H1 (cell line): Measurements from ENCODE around the gene ASH1L. TPM values are rescaled to one million over a fixed set of nuclear protein-coding genes. Genes with fewer than 3 reads are reported as not detected.

Experiments
- CTCF ChIA-PET: fragments of 300-600 bp; sonication (Branson Sonifier 250); formaldehyde crosslinking; loops from one replicate; lab custom pipeline; 2021; ENCODE audit not compliant: partially characterized antibody; lab: Charles Lee
- POLR2A ChIA-PET: fragments of 300-600 bp; sonication (Branson Sonifier 250); formaldehyde crosslinking; loops from one replicate; lab custom pipeline; 2021; ENCODE audit warnings: inconsistent platforms; ENCODE audit not compliant: partially characterized antibody; lab: Charles Lee
- DNase-seq, 2 experiments: peaks; one replicate each; pipeline versions ENCODE4 v3.0.0 to v3.0.0-alpha.2; 2010 to 2022; ENCODE audit warnings: low spot score in 2 of 2, low read depth in 1 of 2, mixed read lengths in 1 of 2
- FAIRE-seq: peaks from 2 replicates; lab custom pipeline; 2011; peaks lifted over from hg19 to GRCh38; lab: Jason Lieb, UNC
- H2AFZ ChIP-seq: 2 replicates; pipeline ENCODE4 v1.8.1; 2012; ENCODE audit warnings: low read length, inconsistent platforms
- H2AK5ac ChIP-seq: 2 replicates; pipeline ENCODE4 v1.6.1; 2013; ENCODE audit warnings: low read depth, low read length
- H2BK120ac ChIP-seq: replicated peaks from 2 replicates; pipeline ENCODE3; 2013; ENCODE audit warnings: low read depth, low read length, inconsistent platforms
- H2BK12ac ChIP-seq: 2 replicates; pipeline ENCODE4 v1.6.1; 2013; ENCODE audit warnings: low read depth, low read length
- H2BK15ac ChIP-seq: 2 replicates; pipeline ENCODE4 v1.6.1; 2013; ENCODE audit warnings: low read length
- H2BK20ac ChIP-seq: 2 replicates; pipeline ENCODE4 v1.6.1; 2013; ENCODE audit warnings: low read length
- H2BK5ac ChIP-seq: 2 replicates; pipeline ENCODE4 v1.6.1; 2013; ENCODE audit warnings: low read depth, low read length
- H3K14ac ChIP-seq: 2 replicates; pipeline ENCODE4 v1.6.1; 2013; ENCODE audit warnings: inconsistent platforms; ENCODE audit not compliant: insufficient read length
- H3K18ac ChIP-seq: 2 replicates; pipeline ENCODE4 v1.6.1; 2013; ENCODE audit warnings: low read length; ENCODE audit errors: extremely low read depth
- H3K23ac ChIP-seq: 2 replicates; pipeline ENCODE4 v1.6.1; 2013; ENCODE audit warnings: inconsistent platforms; ENCODE audit not compliant: insufficient read length
- H3K23me2 ChIP-seq: 2 replicates; pipeline ENCODE4 v1.6.1; 2013; ENCODE audit warnings: low read depth, low read length
- H3K27ac ChIP-seq: 2 replicates; pipeline ENCODE4 v1.6.1; 2011; ENCODE audit warnings: low read depth, low read length, inconsistent platforms
- H3K27me3 ChIP-seq, 4 experiments: replicated peaks in 1 of 4; 1 replicate in 1 of 4; 2 replicates in 3 of 4; pipeline versions ENCODE4 v1.6.1 to v1.8.1; 2011 to 2013; ENCODE audit warnings: low read length in 3 of 4, mild to moderate bottlenecking in 3 of 4, inconsistent platforms in 2 of 4, mixed read lengths in 2 of 4, moderate library complexity in 1 of 4; ENCODE audit not compliant: control insufficient read depth in 3 of 4, insufficient read depth in 3 of 4; ENCODE audit errors: extremely low read depth in 1 of 4
- H3K36me3 ChIP-seq, 4 experiments: 2 replicates each; pipeline versions ENCODE4 v1.6.1 to v1.8.1; 2011 to 2013; ENCODE audit warnings: mild to moderate bottlenecking in 4 of 4, low read length in 3 of 4, moderate library complexity in 2 of 4, control low read depth in 1 of 4, inconsistent platforms in 1 of 4; ENCODE audit not compliant: insufficient read depth in 4 of 4, control insufficient read depth in 2 of 4
- H3K4ac ChIP-seq: replicated peaks from 2 replicates; pipeline ENCODE3; 2013; ENCODE audit warnings: low read length, low read depth, mixed read lengths, inconsistent platforms; ENCODE audit not compliant: insufficient read length
- H3K4me1 ChIP-seq, 4 experiments: replicated peaks in 1 of 4; 1 replicate in 1 of 4; 2 replicates in 3 of 4; pipeline versions ENCODE4 v1.6.1 to v1.8.1; 2011 to 2013; ENCODE audit warnings: low read length in 3 of 4, inconsistent platforms in 2 of 4, mixed read lengths in 1 of 4; ENCODE audit not compliant: insufficient read depth in 4 of 4, control insufficient read depth in 3 of 4
- H3K4me2 ChIP-seq, 2 experiments: 2 replicates each; pipeline versions ENCODE4 v1.6.1 to v1.8.1; 2011 to 2013; ENCODE audit warnings: low read depth in 2 of 2, low read length in 2 of 2, control low read depth in 1 of 2, inconsistent platforms in 1 of 2, mild to moderate bottlenecking in 1 of 2; ENCODE audit not compliant: insufficient read depth in 1 of 2
- H3K4me3 ChIP-seq, 4 experiments: fragments of 200-600, 300-600 bp in 1 of 4; sonication (generic), shearing (Covaris generic), sonication (Bioruptor Twin) in 1 of 4; 2 replicates each; pipeline versions ENCODE4 v1.5.1 to v1.8.1; 2011 to 2016; ENCODE audit warnings: low read length in 4 of 4, low read depth in 3 of 4, control low read depth in 2 of 4, inconsistent platforms in 2 of 4, mild to moderate bottlenecking in 2 of 4, mixed read lengths in 1 of 4, moderate library complexity in 1 of 4; ENCODE audit not compliant: insufficient read depth in 2 of 4; ENCODE audit errors: extremely low read depth in 1 of 4
- H3K56ac ChIP-seq: replicated peaks from 2 replicates; pipeline ENCODE3; 2013; ENCODE audit warnings: low read depth, mild to moderate bottlenecking, mixed read lengths, low read length, inconsistent platforms; ENCODE audit not compliant: insufficient read length
- H3K79me1 ChIP-seq: 2 replicates; pipeline ENCODE4 v1.6.1; 2013; ENCODE audit warnings: low read depth, low read length, control low read depth
- H3K79me2 ChIP-seq, 2 experiments: 2 replicates each; pipeline versions ENCODE4 v1.6.1 to v1.8.1; 2012 to 2013; ENCODE audit warnings: low read length in 2 of 2, mild to moderate bottlenecking in 2 of 2, inconsistent platforms in 1 of 2; ENCODE audit not compliant: insufficient read depth in 2 of 2, control insufficient read depth in 1 of 2
- H3K9ac ChIP-seq, 4 experiments: replicated peaks in 1 of 4; 1 replicate in 1 of 4; 2 replicates in 3 of 4; pipeline versions ENCODE4 v1.6.1 to v1.8.1; 2011 to 2013; ENCODE audit warnings: low read depth in 3 of 4, low read length in 3 of 4, control low read depth in 2 of 4, mild to moderate bottlenecking in 2 of 4, moderate library complexity in 2 of 4, inconsistent platforms in 1 of 4; ENCODE audit errors: extremely low read depth in 1 of 4
- H3K9me3 ChIP-seq, 2 experiments: 2 replicates each; pipeline versions ENCODE4 v1.6.1 to v1.8.1; 2012 to 2013; ENCODE audit warnings: mild to moderate bottlenecking in 2 of 2, moderate library complexity in 2 of 2, control low read depth in 1 of 2, inconsistent platforms in 1 of 2, low read depth in 1 of 2, low read length in 1 of 2, mixed read lengths in 1 of 2; ENCODE audit not compliant: insufficient read depth in 2 of 2
- H4K20me1 ChIP-seq, 2 experiments: replicated peaks in 1 of 2; 2 replicates each; pipeline versions ENCODE3 to v1.8.1; 2011 to 2013; ENCODE audit warnings: inconsistent platforms in 2 of 2, low read length in 2 of 2, mild to moderate bottlenecking in 1 of 2; ENCODE audit not compliant: insufficient read depth in 2 of 2, control insufficient read depth in 1 of 2
- H4K5ac ChIP-seq: 2 replicates; pipeline ENCODE4 v1.6.1; 2013; ENCODE audit warnings: low read length, low read depth, mixed read lengths, inconsistent platforms; ENCODE audit not compliant: insufficient read length
- H4K8ac ChIP-seq: 2 replicates; pipeline ENCODE4 v1.8.0; 2013; ENCODE audit warnings: mild to moderate bottlenecking, moderate library complexity, low read length, inconsistent platforms; ENCODE audit not compliant: insufficient read depth; ENCODE audit errors: extremely low read depth
- H4K91ac ChIP-seq: replicated peaks from 2 replicates; pipeline ENCODE3; 2013; ENCODE audit warnings: low read length, mixed read lengths, inconsistent platforms; ENCODE audit not compliant: insufficient read length
- CBX5 ChIP-seq: fragments of 300-800, 300-1000 bp; sonication (generic); IDR thresholded peaks from 2 replicates; pipeline ENCODE4 v1.7.1; 2016; ENCODE audit warnings: antibody characterized with exemption, low read length, low read depth
- WGBS, 2 experiments: shearing (Covaris generic) in 1 of 2; methylation state at CpG; one replicate each; pipeline versions ENCODE4 v1.1.6 to v1.1.7; 2013 to 2015; ENCODE audit warnings: low lambda C conversion rate in 2 of 2, mixed read lengths in 2 of 2, inconsistent platforms in 1 of 2, low coverage in 1 of 2, missing lambda C conversion rate in 1 of 2; ENCODE audit not compliant: insufficient replicate concordance in 2 of 2, insufficient coverage in 1 of 2, insufficient read length in 1 of 2; ENCODE audit errors: extremely low coverage in 1 of 2, missing lambda C conversion rate in 1 of 2; 5-methylcytosine and 5-hydroxymethylcytosine counted together
- polyA plus RNA-seq, 7 experiments: library from polyadenylated mRNA; depleted of rRNA in 3 of 7; stranded (reverse) in 5 of 7; unstranded in 2 of 7; fragments of >200 nt in 5 of 7; fragments of 200-250 nt in 2 of 7; gene quantifications; 1 replicate in 5 of 7; 2 replicates in 1 of 7; 4 replicates in 1 of 7; pipeline versions ENCODE4 v1.2.1 to v1.2.3, GENCODE V29; 2011 to 2013; ENCODE audit warnings: missing spikeins in 2 of 7, mixed read lengths in 2 of 7
- total RNA-seq: library from RNA; stranded (reverse); fragmentation: NEBNext Ultra II Directional; extraction: Animal tissue kit (Norgen Biotek cat#: 25700); gene quantifications from 2 replicates; pipeline ENCODE4 v1.2.1, GENCODE V29; 2021
- TF ChIP-seq, protein P1 (sequence below): IDR thresholded peaks from 2 replicates; pipeline ENCODE4 v1.6.1; 2012; ENCODE audit warnings: inconsistent platforms

Gene ASH1L
- total and polyA plus RNA-seq, 2 of the 8 experiments (the other 6 are each of a cell fraction or from before 2014, with no cell fraction given): 7.5 to 27.6 TPM

DNA sequence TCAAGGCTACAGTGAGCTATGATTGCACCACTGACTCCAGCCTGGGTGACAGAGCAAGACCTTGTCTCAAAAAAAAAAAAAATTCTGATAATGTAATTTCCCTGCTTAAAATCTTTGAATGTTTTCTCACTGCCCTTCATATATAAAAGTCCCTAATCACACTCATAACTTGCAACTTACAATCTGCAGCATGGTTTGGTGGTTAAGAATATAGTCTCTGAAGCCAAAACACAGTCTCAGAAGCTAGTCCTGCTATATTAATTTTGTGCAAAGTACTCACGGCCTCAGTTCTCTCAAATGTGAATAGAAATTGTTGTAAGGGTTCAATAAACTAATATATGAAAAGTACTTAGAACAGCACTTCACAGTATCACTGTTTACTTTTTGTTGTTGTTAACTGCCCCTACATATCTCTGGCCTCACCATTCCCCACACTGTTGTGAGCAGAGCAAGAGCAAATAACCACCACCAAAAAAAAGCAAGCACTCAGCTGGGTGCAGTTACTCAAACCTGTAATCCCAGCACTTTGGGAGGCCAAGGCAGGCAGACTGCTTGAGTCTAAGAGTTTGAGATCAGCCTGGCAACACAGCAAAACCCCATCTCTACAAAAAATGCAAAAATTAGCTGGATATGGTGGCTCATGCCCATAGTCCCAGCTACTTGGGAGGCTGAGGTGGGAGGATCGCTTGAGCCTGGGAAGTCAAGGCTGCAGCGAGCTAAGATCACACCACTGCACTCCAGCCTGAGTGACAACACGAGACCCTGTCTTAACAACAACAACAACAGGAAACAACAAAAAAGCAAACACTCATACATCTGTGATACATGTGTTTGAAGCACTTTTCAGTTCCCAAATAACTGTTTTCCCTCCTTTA, 22.4 kb downstream of the ASH1L start:
- DNase-seq (peak in 1 of 2 experiments; percentile 37), FAIRE-seq (no peak)
- 90% methylated on average over 4 of the region's 4 CpGs; no CpG with 5 or more reads in 1 of the 2 experiments for WGBS, 2 experiments
- Histone ChIP-seq H4K91ac (no peak overlapping the region), H3K27me3 (no peaks in the 10 kb centered on the region), H2AFZ (no peak overlapping the region), H3K18ac (no peak overlapping the region), H3K27ac (no peak overlapping the region), H3K79me2 (peaks cover 0 to 79% of the 10 kb centered on the region in 2 experiments; a peak in 3 of 4 replicates), H4K8ac (no peak overlapping the region), H2BK5ac (no peak overlapping the region; the same call in 1 of the 2 replicates), H3K14ac (no peak overlapping the region), H3K9me3 (no peaks in the 10 kb centered on the region), H4K20me1 (peaks cover 2 to 8% of the 10 kb centered on the region in 2 experiments), H3K4me3 (no peak overlapping the region), H3K4ac (no peak overlapping the region), H2BK15ac (no peak overlapping the region), H3K9ac (no peak overlapping the region), H4K5ac (no peak overlapping the region), H2BK20ac (no peak overlapping the region), H3K56ac (no peak overlapping the region), H2AK5ac (no peak overlapping the region; the same call in 1 of the 2 replicates), H3K36me3 (no peaks in the 10 kb centered on the region), H3K79me1 (no peaks in the 10 kb centered on the region; the same call in 1 of the 2 replicates), H3K4me2 (no peak overlapping the region), H3K23ac (no peak overlapping the region), H3K23me2 (no peaks in the 10 kb centered on the region), H3K4me1 (no peaks in the 10 kb centered on the region), H2BK12ac (no peak overlapping the region), H2BK120ac (no peak overlapping the region)
- POLR2A ChIA-PET: interaction anchor here (2.2 kb wide), 1 partner anchor 23 kb away, joined by 5 read pairs; the partner anchor contains the start of gene ASH1L
- CTCF ChIA-PET: no interaction called here
- TF ChIP-seq, protein P1, sequence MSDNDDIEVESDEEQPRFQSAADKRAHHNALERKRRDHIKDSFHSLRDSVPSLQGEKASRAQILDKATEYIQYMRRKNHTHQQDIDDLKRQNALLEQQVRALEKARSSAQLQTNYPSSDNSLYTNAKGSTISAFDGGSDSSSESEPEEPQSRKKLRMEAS: no peak
- no peak for TF ChIP-seq CBX5
